Measurements from ENCODE around the gene SLC48A1.
"Not testable (repeated sequence)": the region's sequence is repeated elsewhere in the genome, so short reads cannot be mapped to it uniquely, and the experiment has no call there.

The SLC48A1 gene

GRCh38 chr12:47795121-47795813, 22.2 kb downstream of the SLC48A1 start:
- FAIRE-seq, result no peak

DNA sequence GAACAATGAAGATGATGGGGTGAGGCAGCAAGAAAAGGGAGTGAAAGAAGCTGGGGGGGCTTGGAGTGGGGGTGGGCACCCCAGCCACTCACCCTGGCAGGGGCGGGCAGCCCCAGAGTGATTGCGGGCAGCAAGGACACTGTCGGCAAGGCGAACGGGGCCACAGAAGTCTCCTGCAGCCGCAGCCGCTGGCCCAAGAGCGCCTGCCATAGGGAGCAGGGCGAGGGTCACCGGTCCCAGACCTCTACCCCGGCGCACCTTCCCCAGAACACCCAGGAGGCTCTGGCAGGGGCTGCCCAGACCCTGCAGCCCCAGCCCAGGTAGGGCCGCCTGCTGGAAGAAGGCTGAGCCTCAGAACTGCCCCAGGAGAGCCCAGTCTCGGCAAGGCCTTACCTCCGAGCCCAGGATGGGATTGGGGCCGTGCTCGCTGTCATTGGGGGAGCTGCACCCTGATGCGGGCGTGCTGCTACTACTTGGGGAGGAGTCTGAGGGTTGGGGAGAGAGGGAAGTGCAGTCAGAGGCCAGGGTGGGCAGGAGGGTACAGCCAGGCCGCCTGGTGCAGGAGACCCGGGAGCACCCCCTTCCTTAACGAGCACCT, 22.9 kb downstream of the SLC48A1 start:
- no peak for FAIRE-seq

- FAIRE-seq, result no peak
These were observed 24.4 kb downstream of the SLC48A1 start for GRCh38 chr12:47797441-47797840.

- no peak for FAIRE-seq
These were observed 25.4 kb downstream of the SLC48A1 start for GRCh38 chr12:47798382-47798948.

DNA sequence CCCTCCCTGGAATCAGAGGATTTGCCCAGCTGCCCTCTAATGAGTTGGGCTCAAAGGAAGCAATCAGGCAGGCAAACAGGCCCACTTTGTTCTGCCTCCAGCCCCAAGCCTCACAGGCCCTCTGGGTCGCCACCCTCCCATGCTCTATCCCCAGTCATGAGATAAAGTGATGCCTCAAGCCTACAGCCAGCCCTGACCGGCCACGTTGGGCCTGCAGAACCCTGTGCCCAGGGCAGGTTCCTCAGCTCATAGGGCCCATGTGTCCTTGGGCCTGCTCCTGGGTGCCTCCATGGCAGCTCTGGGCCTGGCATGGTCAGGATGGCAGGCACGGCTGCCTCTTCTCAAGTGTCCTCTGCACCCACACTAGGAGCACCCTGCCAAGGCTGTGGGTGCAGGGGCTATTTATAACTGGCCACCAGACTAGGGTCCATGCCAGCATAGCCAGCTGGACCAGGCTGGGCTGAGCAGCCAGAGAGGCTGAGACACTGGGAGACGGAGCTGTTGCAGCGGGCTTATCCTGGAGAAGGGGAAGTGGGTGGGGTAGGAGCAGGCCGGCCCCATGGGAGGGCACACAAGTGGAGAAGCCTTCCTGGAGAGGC, 26.4 kb downstream of the SLC48A1 start:
- no peak for FAIRE-seq

DNA sequence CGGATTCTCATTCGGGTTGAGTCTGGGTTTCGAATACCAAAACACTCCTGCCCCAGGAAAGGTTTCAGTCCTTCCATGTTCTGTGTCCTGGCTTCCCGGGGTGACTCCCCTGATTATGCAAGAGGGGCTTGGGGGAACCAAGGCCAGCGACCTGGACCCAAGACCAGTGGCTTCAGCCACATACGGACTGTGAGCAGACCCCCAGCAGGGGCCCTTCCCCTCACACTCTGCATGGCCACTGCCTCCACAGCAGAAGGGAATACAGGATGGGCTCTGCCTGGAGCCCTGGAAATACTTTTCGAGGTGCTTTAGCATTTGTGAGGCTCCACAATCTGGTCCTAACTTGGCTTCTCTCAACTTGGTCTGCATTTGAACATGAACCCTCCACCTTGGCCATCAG, 27.5 kb downstream of the SLC48A1 start:
- FAIRE-seq, result no peak

DNA sequence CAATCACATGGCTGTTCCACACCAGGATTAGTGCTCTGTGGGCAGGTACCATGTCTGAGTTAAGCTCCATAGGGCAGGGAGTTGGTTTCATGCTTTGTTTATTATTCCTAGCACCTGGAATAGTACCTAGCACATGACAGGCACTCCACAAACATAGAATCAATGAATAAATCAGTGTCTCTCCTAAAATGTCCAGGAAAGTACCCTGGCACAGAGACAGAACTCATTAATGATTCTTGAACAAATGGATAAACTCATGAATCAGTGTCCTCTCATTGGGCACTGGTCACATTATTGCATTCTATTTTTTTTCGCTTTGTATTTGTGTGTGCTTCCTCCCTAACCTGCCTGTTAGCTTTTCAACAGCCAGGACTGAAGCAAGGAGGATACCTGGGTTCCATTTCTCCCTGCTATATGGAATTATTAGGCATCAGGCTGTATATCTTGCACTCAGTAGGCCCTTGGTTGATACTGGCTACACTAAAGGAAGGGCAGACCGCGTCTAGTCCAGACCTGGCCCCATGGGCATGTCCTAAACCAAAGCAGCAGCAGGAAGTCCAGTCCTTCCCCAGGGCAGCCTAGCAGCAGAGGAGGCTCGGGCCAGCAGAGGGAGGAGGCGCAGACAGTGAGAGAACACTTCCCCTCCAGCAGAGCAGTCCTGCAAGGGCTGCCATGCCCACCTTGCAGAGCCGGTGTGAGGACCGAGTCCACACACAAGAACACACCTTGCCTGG, 28.3 kb downstream of the SLC48A1 start:
- FAIRE-seq, result no peak

- no peak for FAIRE-seq
These were observed 28.8 kb downstream of the SLC48A1 start for GRCh38 chr12:47801904-47802246.

DNA sequence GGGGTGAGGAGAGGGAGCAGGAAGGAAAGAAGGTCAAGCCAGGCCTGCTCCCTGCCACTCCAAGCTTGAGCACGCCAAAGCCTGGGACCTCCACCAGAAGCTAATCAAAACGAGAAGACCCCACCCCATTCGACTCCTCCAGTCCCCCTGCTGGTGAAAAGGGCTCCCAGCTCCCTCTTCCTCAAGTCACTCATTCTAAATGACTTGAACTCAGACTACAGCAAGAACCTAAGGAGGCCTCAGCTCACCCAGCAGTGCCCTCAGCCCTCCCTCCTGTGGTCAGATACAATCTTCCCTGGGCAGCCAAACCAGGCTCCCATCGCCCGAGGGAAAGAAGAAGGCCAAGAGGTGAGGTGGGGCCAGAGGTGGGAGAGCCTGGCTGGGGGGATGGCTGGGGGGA, 29.3 kb downstream of the SLC48A1 start:
- no peak for FAIRE-seq

DNA sequence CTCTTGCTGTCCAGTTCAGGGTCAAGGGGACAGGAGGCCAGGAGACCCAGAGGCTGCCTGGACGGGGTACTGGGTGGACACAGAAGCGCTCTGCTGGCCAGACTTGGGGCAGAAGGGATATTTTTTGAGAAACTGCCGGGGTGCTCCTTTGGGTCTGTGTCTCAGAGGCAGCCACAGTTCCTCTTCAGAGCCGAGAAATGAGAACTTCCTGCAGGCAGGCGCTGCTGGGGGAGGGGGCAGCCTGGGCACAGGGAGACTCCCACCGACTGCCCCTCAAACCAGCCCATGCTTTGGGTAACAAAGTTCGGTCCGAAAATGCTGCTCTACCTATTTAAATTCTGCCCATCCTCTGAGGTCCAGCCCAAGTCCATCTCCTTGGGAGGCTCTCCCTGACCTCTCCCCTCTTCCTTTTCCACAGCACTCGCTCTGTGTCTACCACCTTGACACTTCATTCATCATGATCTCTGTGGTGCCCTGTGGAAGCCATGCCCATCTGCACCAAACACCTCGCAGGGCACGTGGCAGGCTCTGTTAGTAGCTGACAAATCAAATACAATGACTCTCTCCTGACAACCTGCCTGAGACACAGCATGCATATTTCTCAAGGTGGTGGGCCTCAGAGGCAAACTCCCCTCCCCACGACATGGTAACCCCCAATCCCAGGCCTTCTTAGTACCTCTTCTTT, 30.3 kb downstream of the SLC48A1 start:
- FAIRE-seq, result no peak

GRCh38 chr12:47804171-47804570, 31.1 kb downstream of the SLC48A1 start:
- FAIRE-seq, result no peak

- no peak for FAIRE-seq
These were observed 32.4 kb downstream of the SLC48A1 start for GRCh38 chr12:47805417-47805816.

DNA sequence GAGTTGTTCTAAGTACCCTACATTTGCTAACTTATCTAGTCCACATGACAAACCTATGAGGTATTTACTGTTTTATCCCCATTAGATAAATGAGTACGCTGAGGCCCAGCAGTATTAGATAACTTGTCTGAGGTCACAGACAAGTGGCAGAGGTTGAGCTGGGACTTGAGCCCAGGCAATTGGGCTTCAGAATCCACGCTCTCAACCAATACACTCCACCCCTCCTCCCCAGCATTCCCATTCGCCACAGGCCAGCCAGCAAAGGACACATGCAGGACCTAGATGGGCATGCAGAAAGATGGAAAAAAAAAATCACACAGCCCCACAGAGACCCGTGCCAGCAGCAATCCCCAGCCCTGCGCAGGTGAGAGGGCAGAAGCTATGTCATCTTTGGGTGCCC, 34.3 kb downstream of the SLC48A1 start:
- FAIRE-seq, result no peak

GRCh38 chr12:47808050-47808449, 35.0 kb downstream of the SLC48A1 start:
- FAIRE-seq, result no peak

GRCh38 chr12:47808574-47809365, 35.7 kb downstream of the SLC48A1 start:
- FAIRE-seq, result no peak

GRCh38 chr12:47809518-47809917, 36.5 kb downstream of the SLC48A1 start:
- not testable (repeated sequence) for FAIRE-seq

DNA sequence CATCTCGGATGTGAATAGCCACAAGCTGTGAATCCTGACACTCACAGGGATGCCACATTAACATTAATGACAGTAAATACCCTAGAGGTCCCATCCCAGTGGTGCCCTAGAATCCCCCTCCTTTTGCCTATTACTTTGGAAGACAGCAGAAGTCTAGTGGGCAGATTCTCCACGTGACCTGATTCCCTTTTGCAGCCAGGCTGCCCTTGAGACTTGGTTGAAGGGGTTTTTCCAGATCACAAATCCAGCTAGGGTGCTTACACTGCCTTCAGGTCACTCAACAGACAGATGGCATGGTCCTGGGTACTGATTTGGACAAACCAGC, 38.0 kb downstream of the SLC48A1 start:
- no peak for FAIRE-seq

GRCh38 chr12:47811581-47812484, 38.8 kb downstream of the SLC48A1 start:
- FAIRE-seq, result no peak

DNA sequence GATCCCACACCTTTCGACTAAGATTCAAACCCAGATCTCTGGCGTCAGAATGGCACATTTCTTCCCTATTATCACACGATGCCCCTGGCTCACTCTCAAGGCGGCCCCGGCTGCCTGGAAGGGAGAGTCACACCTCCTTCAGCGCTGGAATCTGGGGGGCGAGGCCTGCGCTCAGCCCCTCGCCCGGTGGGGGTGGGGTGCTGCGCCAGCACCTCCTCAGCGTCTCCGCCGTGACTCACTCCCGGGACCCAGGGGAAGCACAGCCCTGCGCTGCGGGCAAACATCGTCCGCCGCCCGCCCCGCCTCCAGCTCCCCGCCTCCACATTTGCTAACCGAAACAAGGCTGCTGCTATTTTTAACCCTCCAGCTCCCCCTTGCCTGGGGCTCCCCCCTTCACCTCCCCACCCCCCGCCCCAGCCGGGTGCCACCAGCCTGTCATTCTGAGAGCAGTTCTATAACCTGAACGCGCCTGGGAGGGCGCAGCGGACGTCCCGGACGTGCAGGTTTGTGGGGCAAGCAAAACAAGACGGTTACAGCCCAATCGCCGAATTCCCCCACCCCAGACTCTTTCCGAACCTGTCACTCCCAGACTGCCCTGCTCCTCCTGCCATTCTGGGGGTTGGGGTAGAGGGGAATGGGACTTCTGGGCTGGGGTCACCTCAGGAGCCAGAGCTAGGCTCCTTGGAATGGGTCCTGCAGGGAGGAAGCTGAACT, 39.9 kb downstream of the SLC48A1 start:
- no peak for FAIRE-seq

- no peak for FAIRE-seq
These were observed 40.6 kb downstream of the SLC48A1 start for GRCh38 chr12:47813511-47814196.

Measured in G401.6 (cell line).